Measurements from ENCODE around the gene CDH12.
"Not testable (repeated sequence)": the region's sequence is repeated elsewhere in the genome, so short reads cannot be mapped to it uniquely, and the experiment has no call there.

CDH12 gene

GRCh38 chr5:22139662-22140300 lies 713.4 kb downstream of the CDH12 start:
- H3K36me3 ChIP-seq (replicated peaks); H3K9me3 ChIP-seq; H3K4me1 ChIP-seq; DNase-seq (ENCODE audit: low spot score in 2 of 2); in situ Hi-C loops (cut with MboI; ENCODE audit: low sequenced_read_pairs); H3K4me3 ChIP-seq; H3K27me3 ChIP-seq (ENCODE audit: low read depth): not testable (repeated sequence)

GRCh38 chr5:22111320-22111719 lies 741.8 kb downstream of the CDH12 start:
- Histone ChIP-seq H3K4me1 (no peaks in the 10 kb centered on the region), H3K36me3 (replicated peaks) (no peaks in the 10 kb centered on the region), H3K27me3 (ENCODE audit: low read depth) (no peaks in the 10 kb centered on the region), H3K9me3 (no peaks in the 10 kb centered on the region), H3K4me3 (no peak overlapping the region)
- in situ Hi-C loops (cut with MboI; ENCODE audit: low sequenced_read_pairs): no loop called here
- DNase-seq (ENCODE audit: low spot score in 2 of 2): no peak

- no peak overlapping the region for H3K4me3 ChIP-seq
- no peaks in the 10 kb centered on the region for H3K27me3 ChIP-seq (ENCODE audit: low read depth)
- in situ Hi-C loops (cut with MboI; ENCODE audit: low sequenced_read_pairs): no loop called here
- no peak for DNase-seq (ENCODE audit: low spot score in 2 of 2)
- no peaks in the 10 kb centered on the region for H3K4me1 ChIP-seq
- no peaks in the 10 kb centered on the region for H3K36me3 ChIP-seq (replicated peaks)
- no peaks in the 10 kb centered on the region for H3K9me3 ChIP-seq
Measured at GRCh38 chr5:22109315-22109714, 743.8 kb downstream of the CDH12 start.

- no peak for DNase-seq (ENCODE audit: low spot score in 2 of 2)
- no peak overlapping the region for H3K4me3 ChIP-seq
- in situ Hi-C loops (cut with MboI; ENCODE audit: low sequenced_read_pairs): no loop called here
- H3K36me3 ChIP-seq (replicated peaks): no peaks in the 10 kb centered on the region
- no peaks in the 10 kb centered on the region for H3K27me3 ChIP-seq (ENCODE audit: low read depth)
- H3K4me1 ChIP-seq: no peaks in the 10 kb centered on the region
- H3K9me3 ChIP-seq: no peaks in the 10 kb centered on the region
Measured at GRCh38 chr5:22108545-22108944, 744.6 kb downstream of the CDH12 start.

- Histone ChIP-seq H3K27me3 (ENCODE audit: low read depth) (no peaks in the 10 kb centered on the region), H3K4me3 (no peak overlapping the region), H3K9me3 (no peaks in the 10 kb centered on the region), H3K36me3 (replicated peaks) (no peaks in the 10 kb centered on the region), H3K4me1 (no peaks in the 10 kb centered on the region)
- in situ Hi-C loops (cut with MboI; ENCODE audit: low sequenced_read_pairs): no loop called here
- no peak for DNase-seq (ENCODE audit: low spot score in 2 of 2)
Measured at GRCh38 chr5:22102823-22103359, 750.3 kb downstream of the CDH12 start.

- in situ Hi-C loops (cut with MboI; ENCODE audit: low sequenced_read_pairs): no loop called here
- DNase-seq (ENCODE audit: low spot score in 2 of 2): no peak
- Histone ChIP-seq H3K4me1 (peaks cover 9% of the 10 kb centered on the region), H3K27me3 (ENCODE audit: low read depth) (no peaks in the 10 kb centered on the region), H3K9me3 (no peaks in the 10 kb centered on the region), H3K4me3 (no peak overlapping the region), H3K36me3 (replicated peaks) (no peaks in the 10 kb centered on the region)
Measured at GRCh38 chr5:22088517-22088916, 764.6 kb downstream of the CDH12 start.

GRCh38 chr5:22079566-22079965 lies 773.6 kb downstream of the CDH12 start:
- in situ Hi-C loops (cut with MboI; ENCODE audit: low sequenced_read_pairs): no loop called here
- Histone ChIP-seq H3K9me3 (no peaks in the 10 kb centered on the region), H3K36me3 (replicated peaks) (no peaks in the 10 kb centered on the region), H3K4me3 (no peak overlapping the region), H3K4me1 (no peaks in the 10 kb centered on the region), H3K27me3 (ENCODE audit: low read depth) (no peaks in the 10 kb centered on the region)
- DNase-seq (ENCODE audit: low spot score in 2 of 2): no peak

GRCh38 chr5:22079002-22079401 lies 774.1 kb downstream of the CDH12 start:
- no peaks in the 10 kb centered on the region for H3K27me3 ChIP-seq (ENCODE audit: low read depth)
- H3K4me1 ChIP-seq: no peaks in the 10 kb centered on the region
- H3K36me3 ChIP-seq (replicated peaks): no peaks in the 10 kb centered on the region
- no peak overlapping the region for H3K4me3 ChIP-seq
- in situ Hi-C loops (cut with MboI; ENCODE audit: low sequenced_read_pairs): no loop called here
- no peak for DNase-seq (ENCODE audit: low spot score in 2 of 2)
- H3K9me3 ChIP-seq: no peaks in the 10 kb centered on the region

- in situ Hi-C loops (cut with MboI; ENCODE audit: low sequenced_read_pairs): no loop called here
- Histone ChIP-seq H3K9me3 (no peaks in the 10 kb centered on the region), H3K36me3 (replicated peaks) (no peaks in the 10 kb centered on the region), H3K4me3 (no peak overlapping the region), H3K4me1 (no peaks in the 10 kb centered on the region), H3K27me3 (ENCODE audit: low read depth) (no peaks in the 10 kb centered on the region)
- no peak for DNase-seq (ENCODE audit: low spot score in 2 of 2)
Measured at GRCh38 chr5:22076586-22076985, 776.6 kb downstream of the CDH12 start.

- H3K36me3 ChIP-seq (replicated peaks): no peaks in the 10 kb centered on the region
- no peaks in the 10 kb centered on the region for H3K4me1 ChIP-seq
- no peaks in the 10 kb centered on the region for H3K9me3 ChIP-seq
- H3K4me3 ChIP-seq: no peak overlapping the region
- no peak for DNase-seq (ENCODE audit: low spot score in 2 of 2)
- in situ Hi-C loops (cut with MboI; ENCODE audit: low sequenced_read_pairs): no loop called here
- H3K27me3 ChIP-seq (ENCODE audit: low read depth): no peaks in the 10 kb centered on the region
Measured at GRCh38 chr5:22070186-22070728, 782.9 kb downstream of the CDH12 start.

- Histone ChIP-seq H3K9me3 (no peaks in the 10 kb centered on the region), H3K27me3 (ENCODE audit: low read depth) (no peaks in the 10 kb centered on the region), H3K4me3 (no peak overlapping the region), H3K4me1 (peaks cover 2% of the 10 kb centered on the region; the same call in 1 of the 2 replicates), H3K36me3 (replicated peaks) (no peaks in the 10 kb centered on the region)
- in situ Hi-C loops (cut with MboI; ENCODE audit: low sequenced_read_pairs): no loop called here
- DNase-seq (ENCODE audit: low spot score in 2 of 2): no peak
Measured at GRCh38 chr5:22063717-22064116, 789.4 kb downstream of the CDH12 start.

GRCh38 chr5:22058620-22059019 lies 794.5 kb downstream of the CDH12 start:
- H3K9me3 ChIP-seq: no peaks in the 10 kb centered on the region
- peaks cover 2% of the 10 kb centered on the region; the same call in 1 of the 2 replicates for H3K4me1 ChIP-seq
- no peak overlapping the region for H3K4me3 ChIP-seq
- DNase-seq (ENCODE audit: low spot score in 2 of 2): no peak
- in situ Hi-C loops (cut with MboI; ENCODE audit: low sequenced_read_pairs): no loop called here
- H3K36me3 ChIP-seq (replicated peaks): no peaks in the 10 kb centered on the region
- H3K27me3 ChIP-seq (ENCODE audit: low read depth): no peaks in the 10 kb centered on the region

GRCh38 chr5:22057012-22057411 lies 796.1 kb downstream of the CDH12 start:
- H3K36me3 ChIP-seq (replicated peaks): no peaks in the 10 kb centered on the region
- no peak for DNase-seq (ENCODE audit: low spot score in 2 of 2)
- H3K9me3 ChIP-seq: no peaks in the 10 kb centered on the region
- in situ Hi-C loops (cut with MboI; ENCODE audit: low sequenced_read_pairs): no loop called here
- H3K4me3 ChIP-seq: no peak overlapping the region
- no peaks in the 10 kb centered on the region for H3K27me3 ChIP-seq (ENCODE audit: low read depth)
- no peaks in the 10 kb centered on the region for H3K4me1 ChIP-seq

- H3K4me3 ChIP-seq: no peak overlapping the region
- in situ Hi-C loops (cut with MboI; ENCODE audit: low sequenced_read_pairs): no loop called here
- no peaks in the 10 kb centered on the region for H3K27me3 ChIP-seq (ENCODE audit: low read depth)
- H3K4me1 ChIP-seq: no peaks in the 10 kb centered on the region
- no peaks in the 10 kb centered on the region for H3K36me3 ChIP-seq (replicated peaks)
- DNase-seq (ENCODE audit: low spot score in 2 of 2): no peak
- H3K9me3 ChIP-seq: no peaks in the 10 kb centered on the region
Measured at GRCh38 chr5:22056601-22057000, 796.5 kb downstream of the CDH12 start.

GRCh38 chr5:22053195-22053594 lies 799.9 kb downstream of the CDH12 start:
- no peaks in the 10 kb centered on the region for H3K36me3 ChIP-seq (replicated peaks)
- no peaks in the 10 kb centered on the region for H3K4me1 ChIP-seq
- no peak overlapping the region for H3K4me3 ChIP-seq
- no peaks in the 10 kb centered on the region for H3K27me3 ChIP-seq (ENCODE audit: low read depth)
- DNase-seq (ENCODE audit: low spot score in 2 of 2): no peak
- in situ Hi-C loops (cut with MboI; ENCODE audit: low sequenced_read_pairs): no loop called here
- H3K9me3 ChIP-seq: no peaks in the 10 kb centered on the region
